RPMI8226 (cell line): ENCODE data around the gene KCNJ15.
"Not testable (repeated sequence)": the region's sequence is repeated elsewhere in the genome, so short reads cannot be mapped to it uniquely, and the experiment has no call there.

Experiments
- DNase-seq: peaks from one replicate; pipeline ENCODE4 v3.0.0-alpha.2; 2015

Gene KCNJ15

GRCh38 chr21:38256599-38257302 is at the start of gene KCNJ15:
Gene KCNJ15 (plus strand): TSS chr21:38256991. CDS start chr21:38299262, 42,271 bp downstream.
- no peak for DNase-seq

GRCh38 chr21:38208118-38208517 is 48.7 kb upstream of the KCNJ15 start:
- DNase-seq = no peak

DNA sequence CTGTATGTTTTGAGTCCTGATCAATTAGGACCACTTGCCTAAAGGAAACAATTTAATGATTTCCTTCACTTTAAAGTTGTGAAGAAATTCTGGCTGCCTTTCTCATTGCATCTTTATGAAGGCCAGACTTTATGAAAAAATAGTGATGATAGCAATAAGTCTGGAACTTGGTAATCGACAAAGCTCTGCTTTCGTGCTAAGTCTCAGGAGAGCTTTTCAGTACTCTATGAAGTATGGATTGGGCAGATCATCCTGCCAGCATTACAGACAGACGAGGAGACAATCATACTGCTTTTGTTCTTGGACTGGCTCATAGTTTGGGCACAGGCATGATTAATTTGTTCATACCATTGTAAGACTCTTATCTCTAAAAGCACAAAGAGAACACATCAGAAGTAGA is 45.5 kb upstream of the KCNJ15 start:
- no peak for DNase-seq

DNA sequence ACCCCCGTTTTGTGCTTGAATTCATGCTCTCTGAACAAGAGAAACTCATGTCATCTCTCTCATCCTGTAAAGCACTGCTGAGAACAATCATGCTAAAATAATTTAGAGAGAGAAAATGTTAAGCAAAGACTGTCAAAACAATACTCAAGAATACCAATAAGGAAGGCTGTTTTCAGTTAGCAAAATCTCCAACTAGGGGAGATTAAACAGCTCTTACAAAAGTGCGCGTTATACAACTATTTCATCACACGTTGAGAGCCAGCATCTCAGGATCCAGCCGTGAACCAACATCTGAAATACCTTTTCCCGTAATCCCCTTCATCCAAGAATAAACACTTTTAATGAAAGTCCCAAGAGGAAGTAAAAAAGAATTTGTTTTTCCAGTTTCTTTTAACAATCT is 44.1 kb upstream of the KCNJ15 start:
- no peak for DNase-seq

- peak; percentile 79 for DNase-seq
Measured at GRCh38 chr21:38219049-38219628, 37.7 kb upstream of the KCNJ15 start.

DNA sequence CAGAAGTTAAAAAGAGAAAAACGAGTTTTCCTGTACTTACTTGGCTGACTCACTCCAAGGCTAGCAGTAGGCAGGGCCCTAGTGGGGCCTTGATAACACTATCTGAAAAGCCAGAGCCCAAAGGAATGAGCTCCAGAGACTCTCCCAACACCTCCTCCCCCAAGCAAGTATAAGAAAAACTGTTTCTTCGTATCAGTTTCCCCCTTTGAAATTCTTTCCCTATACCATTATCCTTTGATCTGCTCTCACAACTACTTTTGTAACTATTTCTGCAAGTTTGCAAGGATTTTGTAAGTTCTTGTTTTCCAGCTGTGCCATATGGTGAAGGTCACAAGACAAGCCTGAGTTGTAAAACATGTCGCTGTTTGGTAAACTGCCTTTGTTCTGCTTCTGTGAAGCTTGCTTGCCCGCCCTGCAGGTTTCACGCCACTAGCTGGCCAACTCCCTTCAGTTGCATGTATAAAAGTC is 36.5 kb upstream of the KCNJ15 start:
- no peak for DNase-seq

DNA sequence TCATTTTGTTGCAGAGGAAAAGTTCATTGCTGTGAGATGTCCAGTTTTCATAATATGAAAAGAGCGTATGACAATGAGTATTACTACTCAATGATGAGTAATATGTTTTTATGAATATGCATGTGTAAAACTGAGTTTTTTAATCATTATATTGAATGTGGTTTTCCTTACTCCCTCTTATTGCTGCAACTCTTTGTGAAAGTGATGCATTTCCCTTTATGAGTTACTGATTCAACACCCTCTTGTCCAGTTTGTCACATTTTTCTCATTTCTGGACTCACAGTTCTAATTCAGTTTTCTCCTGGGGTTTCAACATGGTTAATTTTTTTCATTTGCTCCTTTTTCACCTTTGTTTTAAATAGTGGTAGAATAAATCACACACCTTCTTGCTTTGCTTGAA is 35.2 kb upstream of the KCNJ15 start:
- no peak for DNase-seq

- no peak for DNase-seq
Measured at GRCh38 chr21:38223893-38224540, 32.8 kb upstream of the KCNJ15 start.

GRCh38 chr21:38227401-38227800 is 29.4 kb upstream of the KCNJ15 start:
- no peak for DNase-seq

DNA sequence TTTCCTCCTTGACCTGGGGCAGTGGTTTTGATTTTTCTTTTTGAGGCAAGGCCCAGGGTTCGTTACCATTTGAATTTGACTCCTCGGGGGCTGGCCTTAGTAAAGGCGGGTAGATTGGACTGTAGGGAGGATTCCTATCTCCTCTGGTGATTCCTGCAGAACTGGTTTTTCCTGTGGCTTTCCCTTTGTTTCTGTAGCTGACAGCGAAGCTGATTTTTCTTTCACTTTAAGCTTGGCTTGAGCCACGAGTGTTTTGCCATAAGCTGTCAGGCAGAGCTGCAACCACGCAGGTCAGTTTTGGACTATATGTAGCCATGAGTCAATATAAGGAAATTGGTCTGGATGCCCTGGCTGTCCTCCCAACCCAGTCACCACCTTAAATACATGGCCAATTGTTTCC is 28.7 kb upstream of the KCNJ15 start:
- no peak for DNase-seq

DNA sequence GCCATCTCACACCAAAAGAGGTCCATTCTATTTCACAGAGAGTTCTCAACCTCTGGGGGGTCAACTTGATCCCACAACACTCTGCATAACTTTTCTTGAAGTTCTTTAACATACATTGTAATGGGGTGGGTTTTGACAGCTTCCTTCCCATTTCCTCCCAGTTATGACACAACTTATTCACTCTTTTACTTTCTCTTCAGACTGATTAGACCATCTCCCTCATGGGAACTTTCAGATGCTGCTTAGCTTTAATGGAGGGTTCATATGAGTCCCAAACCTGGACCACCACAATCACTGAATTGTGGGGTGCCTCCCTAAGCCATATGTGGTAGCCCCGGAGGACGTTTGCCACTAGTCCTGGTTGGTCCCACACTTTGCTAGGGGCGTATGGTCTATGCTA is 28.3 kb upstream of the KCNJ15 start:
- DNase-seq = no peak

- no peak for DNase-seq
Measured at GRCh38 chr21:38229260-38229877, 27.4 kb upstream of the KCNJ15 start.

- no peak for DNase-seq
Measured at GRCh38 chr21:38234395-38235142, 22.2 kb upstream of the KCNJ15 start.

- not testable (repeated sequence) for DNase-seq
Measured at GRCh38 chr21:38235251-38235650, 21.5 kb upstream of the KCNJ15 start.

DNA sequence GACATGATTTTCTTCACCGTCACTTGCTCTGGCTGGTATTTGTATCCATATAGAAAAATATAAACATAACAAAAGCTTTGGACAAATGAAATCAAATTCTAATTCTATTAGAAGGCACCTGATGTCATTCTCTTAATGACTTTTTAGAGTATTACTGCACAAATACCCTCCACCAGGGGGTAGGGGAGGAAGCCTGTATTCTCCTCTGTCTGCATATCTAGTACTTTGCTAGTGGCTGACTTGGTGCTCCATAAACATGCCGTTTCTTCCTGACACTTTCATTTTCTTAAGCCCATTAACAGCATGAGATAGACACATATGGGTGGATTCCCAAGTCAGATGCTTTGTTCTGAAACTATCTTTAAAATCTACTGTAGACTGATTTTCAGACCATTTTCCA is 20.6 kb upstream of the KCNJ15 start:
- no peak for DNase-seq

DNA sequence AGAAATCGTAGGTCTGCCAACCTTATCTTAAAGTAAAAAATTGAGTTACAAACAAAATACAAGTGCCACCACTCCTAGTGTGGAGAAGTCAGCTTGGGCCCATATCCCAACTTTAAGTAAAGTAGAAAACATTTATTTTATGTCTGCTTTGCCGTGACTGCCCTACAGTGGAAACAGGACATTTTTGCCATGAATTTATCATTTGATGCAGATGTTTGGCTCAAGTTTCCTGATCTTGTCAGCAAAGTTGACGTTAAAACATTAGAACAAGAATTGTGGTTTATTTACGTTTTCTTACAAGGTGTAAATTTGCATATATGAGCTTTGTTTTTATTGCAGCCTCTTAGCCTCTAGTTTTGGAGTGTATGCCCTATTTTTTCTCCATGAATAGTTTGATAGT is 17.1 kb upstream of the KCNJ15 start:
- no peak for DNase-seq

GRCh38 chr21:38240129-38240528 is 16.7 kb upstream of the KCNJ15 start:
- DNase-seq = no peak

- no peak for DNase-seq
Measured at GRCh38 chr21:38241029-38241740, 15.6 kb upstream of the KCNJ15 start.

GRCh38 chr21:38242061-38242460 is 14.7 kb upstream of the KCNJ15 start:
- DNase-seq = no peak

GRCh38 chr21:38243732-38244406 is 12.9 kb upstream of the KCNJ15 start:
- no peak for DNase-seq

DNA sequence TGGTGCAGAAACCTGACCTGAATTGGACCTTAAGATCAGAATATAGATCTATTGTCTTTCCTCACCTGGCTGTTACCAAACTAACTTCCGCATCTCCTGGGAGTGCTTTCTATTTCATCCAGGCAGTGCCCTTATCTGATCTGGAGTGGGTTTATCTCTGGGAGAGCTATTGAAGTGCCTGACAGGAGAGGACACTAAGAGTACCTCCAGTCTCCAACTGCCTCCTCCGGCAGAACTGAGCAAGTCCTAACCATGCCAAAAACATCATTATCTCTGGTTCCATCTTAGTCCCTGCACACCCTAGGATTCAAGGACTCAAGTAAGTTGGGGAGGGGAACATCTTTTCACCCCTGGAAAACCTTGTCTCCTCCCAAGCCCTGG is 12.4 kb upstream of the KCNJ15 start:
- no peak for DNase-seq
